Epithelial cell of prostate (primary cell): ENCODE results near the gene CRYBG2.
"Not testable (repeated sequence)": the region's sequence is repeated elsewhere in the genome, so short reads cannot be mapped to it uniquely, and the experiment has no call there.

ENCODE experiments used
- DNase-seq: peaks from one replicate; pipeline ENCODE4 v3.0.0-alpha.2; 2011; ENCODE audit warnings: low read depth, low spot score
- H3K27ac ChIP-seq: fragments of 450-650 bp; 2 replicates; pipeline ENCODE4 v1.5.1; 2017; ENCODE audit warnings: mild to moderate bottlenecking

CRYBG2 gene

GRCh38 chr1:26372611-26373010, 18.7 kb upstream of the CRYBG2 start, which contains the start of gene ZNF683:
Gene ZNF683 (minus strand): TSS chr1:26372750. CDS start chr1:26368571, 4,179 bp downstream.
- H3K27ac ChIP-seq, DNase-seq: not testable (repeated sequence)

DNA sequence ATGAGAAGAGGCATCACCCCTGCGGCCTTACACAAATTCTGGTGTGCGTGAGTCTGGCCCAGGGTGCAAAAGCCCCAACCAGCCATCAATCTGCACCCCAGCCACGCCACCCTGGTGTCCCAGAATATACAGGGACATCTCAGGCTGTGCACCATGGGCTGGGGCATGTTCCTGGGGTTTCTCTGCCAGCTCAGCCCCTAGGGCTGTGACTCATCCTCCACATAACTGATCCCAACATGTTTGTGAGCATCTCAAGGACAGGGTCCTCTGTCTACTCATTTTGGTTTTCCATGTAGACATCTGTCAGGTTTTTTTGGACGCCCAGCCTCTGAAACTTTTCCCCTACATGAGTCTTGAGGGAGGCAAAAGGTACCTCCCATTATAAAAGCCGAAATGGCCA, 18.1 kb upstream of the CRYBG2 start:
- H3K27ac ChIP-seq, result no peak overlapping the region
- DNase-seq, result no peak

GRCh38 chr1:26370591-26371382, 16.9 kb upstream of the CRYBG2 start:
- no peak overlapping the region for H3K27ac ChIP-seq
- DNase-seq, result no peak

GRCh38 chr1:26368486-26368885, 14.6 kb upstream of the CRYBG2 start:
- no peak overlapping the region for H3K27ac ChIP-seq

GRCh38 chr1:26368006-26368405, 14.1 kb upstream of the CRYBG2 start:
- DNase-seq, result no peak
- H3K27ac ChIP-seq, result no peak overlapping the region

More at GRCh38 chr1:26368486-26368885, 14.6 kb upstream of the CRYBG2 start:
- no peak for DNase-seq

- no peak for DNase-seq
- H3K27ac ChIP-seq, result no peak overlapping the region
Observed at GRCh38 chr1:26367441-26367840, 13.5 kb upstream of the CRYBG2 start.

- DNase-seq, result no peak
- no peak overlapping the region for H3K27ac ChIP-seq
Observed at GRCh38 chr1:26364956-26365355, 11.0 kb upstream of the CRYBG2 start.

- no peak overlapping the region for H3K27ac ChIP-seq
- no peak for DNase-seq
Observed at GRCh38 chr1:26363549-26364448, 9.9 kb upstream of the CRYBG2 start.

- DNase-seq, result no peak
- H3K27ac ChIP-seq, result no peak overlapping the region
Observed at GRCh38 chr1:26362331-26362730, 8.4 kb upstream of the CRYBG2 start.

DNA sequence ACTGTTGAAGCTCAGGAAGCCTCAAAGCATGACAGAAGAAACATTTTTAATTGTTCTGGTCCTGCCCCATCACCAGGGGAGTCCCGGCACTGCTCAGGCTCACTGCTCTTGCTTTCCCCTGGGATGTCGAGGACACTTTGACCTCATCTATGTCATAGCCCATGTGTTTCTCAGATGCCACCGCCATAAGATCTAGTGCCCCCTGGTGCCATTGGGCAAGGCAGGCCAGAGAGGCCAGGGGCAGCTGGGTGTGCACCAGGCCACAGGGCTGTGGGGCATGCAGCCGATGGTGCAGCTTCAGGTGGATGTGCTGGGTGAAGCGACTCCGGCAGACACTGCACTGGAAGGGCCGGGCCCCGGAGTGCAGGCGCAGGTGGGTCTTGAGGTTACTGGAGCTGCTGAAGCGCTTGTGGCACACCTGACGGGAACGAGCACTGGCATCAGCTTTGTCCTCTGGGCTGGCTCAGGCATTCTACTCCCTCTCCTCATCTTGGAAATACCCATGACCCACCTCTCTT, 7.7 kb upstream of the CRYBG2 start:
- H3K27ac ChIP-seq, result no peak overlapping the region
- no peak for DNase-seq

- no peak overlapping the region for H3K27ac ChIP-seq
- DNase-seq, result no peak
Observed at GRCh38 chr1:26360807-26361604, 7.1 kb upstream of the CRYBG2 start.

GRCh38 chr1:26359981-26360806, 6.3 kb upstream of the CRYBG2 start:
- peak overlapping the region; percentile 75 for H3K27ac ChIP-seq
- DNase-seq, result no peak

- H3K27ac ChIP-seq, result peak overlapping the region; percentile 75
- peak; percentile 96 for DNase-seq
Observed at GRCh38 chr1:26358411-26359384, 4.8 kb upstream of the CRYBG2 start.

GRCh38 chr1:26357121-26357602, 3.2 kb upstream of the CRYBG2 start:
- H3K27ac ChIP-seq, result peak overlapping the region; percentile 75
- peak; percentile 86 for DNase-seq

GRCh38 chr1:26356106-26356505, 2.2 kb upstream of the CRYBG2 start:
- DNase-seq, result no peak

GRCh38 chr1:26354972-26355371, 1.0 kb upstream of the CRYBG2 start:
- DNase-seq, result no peak
- H3K27ac ChIP-seq, result peak overlapping the region; percentile 90

More at GRCh38 chr1:26356106-26356505, 2.2 kb upstream of the CRYBG2 start:
- peak overlapping the region; percentile 75 for H3K27ac ChIP-seq

DNA sequence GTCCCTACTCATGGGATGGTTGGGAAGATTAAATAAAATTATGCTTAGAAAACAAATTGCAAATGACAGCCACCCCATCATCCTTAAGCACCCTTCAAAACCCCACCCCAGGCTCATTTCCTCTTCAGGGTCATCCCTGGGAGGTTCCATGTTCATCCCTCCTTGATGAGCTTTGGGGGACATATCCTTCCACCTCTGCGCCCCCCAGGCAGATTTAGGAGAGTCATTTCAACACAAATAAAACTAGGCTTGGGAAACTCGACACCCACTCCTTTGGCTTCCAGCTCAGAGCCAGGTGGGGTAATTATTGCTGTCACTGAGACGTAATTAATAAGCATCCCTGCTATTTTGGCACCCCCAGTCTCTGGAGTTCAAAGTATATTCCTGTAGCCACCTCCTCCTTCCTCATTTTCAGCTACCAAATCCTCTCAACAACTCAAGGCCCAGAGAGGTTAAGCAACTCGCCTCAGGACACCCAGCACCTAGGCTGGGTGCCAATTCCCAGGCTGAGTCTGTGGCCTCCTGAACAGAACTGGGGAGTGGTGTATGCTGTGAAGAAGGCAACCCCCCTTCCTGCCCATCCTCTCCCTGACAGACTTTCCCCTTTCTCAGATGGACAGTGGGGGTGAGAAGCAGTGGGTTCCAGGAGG, 595 bp downstream of the CRYBG2 start:
- DNase-seq, result no peak
- H3K27ac ChIP-seq, result peak overlapping the region; percentile 90
